SH-SY5Y (cell line): ENCODE data around the gene ASMTL.

Experiments
- GATA2 ChIP-seq: IDR thresholded peaks from 2 replicates; pipeline ENCODE4 v1.6.1; 2011; ENCODE audit warnings: mild to moderate bottlenecking, low read depth, low read length
- GATA3 ChIP-seq: IDR thresholded peaks from 2 replicates; pipeline ENCODE4 v1.6.1; 2011; ENCODE audit warnings: low read depth, mild to moderate bottlenecking, low read length, moderate library complexity

- TF ChIP-seq GATA2 (no peak), GATA3 (no peak)
These were observed 29.5 kb downstream of the ASMTL start for GRCh38 chrX:1423215-1423614.
